GM18868 (cell line): ENCODE measurements around the gene WDR35.

Experiments
- ATAC-seq: cut with Tn5 transposase; IDR thresholded peaks from one replicate; pipeline ENCODE4 v1.9.1; 2021; ENCODE audit warnings: mild to moderate bottlenecking, moderate library complexity; ENCODE audit not compliant: unreplicated experiment

Gene WDR35

DNA sequence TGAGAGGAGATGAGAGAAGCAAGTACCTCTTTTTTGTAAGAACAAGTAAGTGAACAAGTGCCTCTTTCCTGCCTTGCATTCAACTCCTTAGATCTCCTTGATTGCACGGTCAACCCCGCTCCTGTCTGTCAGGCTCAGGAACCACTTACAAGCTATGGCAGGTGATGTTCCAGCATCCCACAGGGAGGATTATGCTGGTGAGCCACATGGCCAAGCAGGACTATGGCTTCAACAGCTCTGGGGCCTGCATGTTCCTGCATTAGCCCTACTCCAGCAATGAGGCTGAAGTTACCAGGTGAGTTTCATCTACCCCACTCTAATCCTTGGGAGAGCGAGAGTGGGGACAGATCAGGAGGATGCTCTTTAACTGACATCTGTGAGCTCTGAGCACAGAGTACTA lies 117.6 kb downstream of the WDR35 start:
- no peak for ATAC-seq

- no peak for ATAC-seq
These were observed 118.1 kb downstream of the WDR35 start for GRCh38 chr2:19871836-19872235.

DNA sequence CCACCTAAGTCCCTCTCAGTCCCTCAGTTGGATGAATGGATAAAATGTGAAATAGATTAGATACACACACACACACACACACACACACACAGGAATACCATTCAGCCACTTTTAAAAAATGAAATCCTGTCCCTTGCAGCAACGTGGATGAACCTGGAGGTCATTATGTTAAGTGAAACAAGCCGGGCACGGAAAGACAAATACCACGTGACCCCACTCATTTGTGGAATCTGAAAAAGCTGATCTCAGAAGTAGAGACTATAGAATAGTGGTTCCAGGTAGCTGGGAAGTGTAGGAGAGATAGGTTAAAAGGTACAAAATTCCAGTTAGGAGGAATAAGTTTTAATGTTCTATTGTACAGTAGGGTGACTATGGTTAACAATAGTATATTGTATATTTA lies 119.1 kb downstream of the WDR35 start:
- no peak for ATAC-seq

GRCh38 chr2:19868701-19869580 lies 121.0 kb downstream of the WDR35 start:
- peak; percentile 68 for ATAC-seq

DNA sequence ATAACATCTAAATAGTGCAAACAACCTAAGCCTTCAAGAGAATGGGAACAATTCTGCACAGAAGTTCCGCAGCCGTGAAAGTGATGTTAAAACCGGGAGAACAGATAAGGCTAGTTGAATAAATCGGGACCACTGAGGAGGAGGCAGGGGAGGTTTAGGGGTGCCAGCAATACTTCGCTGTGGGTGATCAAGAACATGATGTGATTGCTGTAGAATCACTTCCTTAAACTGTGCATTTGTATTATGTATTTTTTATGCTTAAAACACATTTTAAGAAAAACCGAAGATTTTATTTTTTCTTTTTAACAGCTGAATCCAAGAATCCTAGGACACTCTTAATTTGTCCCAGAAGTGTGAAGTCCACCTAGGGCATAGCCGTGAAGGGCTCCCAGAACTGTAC lies 121.7 kb downstream of the WDR35 start:
- ATAC-seq: peak; percentile 15

GRCh38 chr2:19866771-19867170 lies 123.1 kb downstream of the WDR35 start:
- ATAC-seq: no peak

- ATAC-seq: peak; percentile 70
These were observed 124.8 kb downstream of the WDR35 start for GRCh38 chr2:19865151-19865550.

GRCh38 chr2:19864381-19864780 lies 125.5 kb downstream of the WDR35 start:
- no peak for ATAC-seq

DNA sequence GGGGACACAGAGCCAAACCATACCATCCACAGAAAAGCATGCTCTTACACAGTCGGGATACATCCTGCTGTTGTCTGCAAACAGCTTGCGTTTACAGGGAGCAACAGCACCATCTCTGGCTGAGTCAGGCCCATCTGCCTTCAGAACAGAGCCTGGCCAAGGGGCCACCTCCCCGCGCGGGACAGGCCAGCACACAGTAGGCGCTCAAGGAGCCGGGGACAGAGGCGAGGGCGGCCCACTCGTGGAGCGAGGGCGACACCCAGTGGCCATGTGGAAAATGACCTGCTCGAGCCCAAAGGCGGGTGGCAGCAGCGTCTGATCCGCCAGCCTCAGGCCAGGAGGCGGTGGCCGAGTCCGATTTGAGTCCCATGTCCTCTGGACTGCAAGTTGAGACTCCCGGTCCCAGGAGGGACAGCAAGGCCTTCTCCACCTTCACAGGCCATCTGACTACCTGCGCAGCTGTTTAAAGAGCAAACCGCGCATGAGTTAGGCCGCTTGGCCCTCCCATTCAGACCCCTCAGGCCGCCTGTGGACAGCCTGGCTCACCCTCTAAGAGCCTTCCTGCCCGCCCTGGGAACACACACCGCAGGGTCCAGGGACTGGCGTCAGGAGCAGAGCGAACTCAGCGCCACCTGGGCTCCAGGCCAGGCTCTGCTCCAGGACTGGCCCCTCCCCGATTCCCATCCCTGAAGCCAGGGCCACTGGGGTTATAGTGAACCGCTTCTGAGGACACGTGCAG lies 126.4 kb downstream of the WDR35 start:
- peak; percentile 58 for ATAC-seq

- no peak for ATAC-seq
These were observed 128.1 kb downstream of the WDR35 start for GRCh38 chr2:19861813-19862212.
